MCF 10A (cell line): ENCODE results near the gene PNMA3. TPM values are rescaled to one million over a fixed set of nuclear protein-coding genes. Genes with fewer than 3 reads are reported as not detected.

Source experiments
- BruUV-seq: library from RNA; stranded (reverse); fragments of 400-500 nt; replicated peaks from 2 replicates; lab custom pipeline; 2021; lab: Mats Ljungman, UMichigan
- CTCF ChIA-PET: fragments of 300-600 bp; sonication (Branson Sonifier 250); formaldehyde crosslinking; extraction: SDS; loops from one replicate; lab custom pipeline; 2021; ENCODE audit warnings: antibody characterized with exemption, inconsistent platforms; lab: Yijun Ruan, JAX
- POLR2A ChIA-PET: fragments of 300-600, 350-650 bp; sonication (Branson Sonifier 250); formaldehyde crosslinking; extraction: SDS; loops from one replicate; lab custom pipeline; 2020; ENCODE audit warnings: antibody characterized with exemption, inconsistent platforms; lab: Yijun Ruan, JAX
- DNase-seq: peaks from one replicate; pipeline ENCODE4 v3.0.0-alpha.2; 2018; ENCODE audit not compliant: unreplicated experiment
- H3K27ac Mint-ChIP-seq: one replicate; pipeline ENCODE4 v1.8.0; 2022; ENCODE audit warnings: mild to moderate bottlenecking, low read depth, mixed read lengths; ENCODE audit not compliant: unreplicated experiment
- H3K27me3 Mint-ChIP-seq: one replicate; pipeline ENCODE4 v1.8.0; 2022; ENCODE audit warnings: mixed read lengths; ENCODE audit not compliant: insufficient read depth, unreplicated experiment
- H3K36me3 Mint-ChIP-seq: one replicate; pipeline ENCODE4 v1.8.0; 2022; ENCODE audit warnings: mild to moderate bottlenecking, moderate library complexity, mixed read lengths; ENCODE audit not compliant: insufficient read depth, unreplicated experiment
- H3K4me1 Mint-ChIP-seq: one replicate; pipeline ENCODE4 v1.8.0; 2022; ENCODE audit warnings: mixed read lengths; ENCODE audit not compliant: insufficient read depth, unreplicated experiment
- H3K4me3 Mint-ChIP-seq: one replicate; pipeline ENCODE4 v1.8.0; 2022; ENCODE audit warnings: mild to moderate bottlenecking, moderate library complexity, mixed read lengths; ENCODE audit not compliant: unreplicated experiment
- H3K9me3 Mint-ChIP-seq: one replicate; pipeline ENCODE4 v1.8.0; 2022; ENCODE audit warnings: mixed read lengths; ENCODE audit not compliant: unreplicated experiment
- CTCF ChIP-seq: fragments of 200-600 bp; IDR thresholded peaks from one replicate; pipeline ENCODE4 v1.8.0; 2022; ENCODE audit warnings: antibody characterized with exemption, mild to moderate bottlenecking; ENCODE audit not compliant: unreplicated experiment
- intact Hi-C: fragments of 100-400 bp; cut with micrococcal nuclease; formaldehyde crosslinking; loops from 2 replicates; pipeline ENCODE4 v1.14.1; 2022
- total RNA-seq: library from RNA; stranded (reverse); gene quantifications from 2 replicates; pipeline ENCODE4 v1.2.3, GENCODE V29; 2022

Gene PNMA3
- total RNA-seq, 1 experiment from 2014 or later = not detected

GRCh38 chrX:153059191-153060094 is 3.2 kb downstream of the PNMA3 start:
- CTCF ChIA-PET = interaction anchor here (0.6 to 1.2 kb wide), 2 partner anchors 27 to 624 kb away, joined by 3 read pairs; no protein-coding TSS in a partner anchor
- Mint-ChIP-seq H3K4me3 (no peak overlapping the region), H3K36me3 (no peaks in the 10 kb centered on the region), H3K27ac (no peak overlapping the region), H3K27me3 (no peaks in the 10 kb centered on the region), H3K9me3 (no peaks in the 10 kb centered on the region), H3K4me1 (no peaks in the 10 kb centered on the region)
- POLR2A ChIA-PET = no interaction called here
- no TSS peak for BruUV-seq
- intact Hi-C loops = no loop called here
- no peak for TF ChIP-seq CTCF
- DNase-seq = no peak

GRCh38 chrX:153060095-153060445 is 3.8 kb downstream of the PNMA3 start:
- no peak overlapping the region for H3K4me3 Mint-ChIP-seq
- TF ChIP-seq CTCF = no peak
- no TSS peak for BruUV-seq
- ChIA-PET CTCF (interaction anchor here (0.6 kb wide), 1 partner anchor 624 kb away, joined by 3 read pairs; no protein-coding TSS in a partner anchor), POLR2A (no interaction called here)
- H3K4me1 Mint-ChIP-seq = no peaks in the 10 kb centered on the region
- no peak for DNase-seq
- H3K27me3 Mint-ChIP-seq = no peaks in the 10 kb centered on the region
- no peak overlapping the region for H3K27ac Mint-ChIP-seq
- no peaks in the 10 kb centered on the region for H3K36me3 Mint-ChIP-seq
- intact Hi-C loops = no loop called here
- no peaks in the 10 kb centered on the region for H3K9me3 Mint-ChIP-seq

GRCh38 chrX:153061732-153062131 is 5.5 kb downstream of the PNMA3 start:
- no peaks in the 10 kb centered on the region for H3K9me3 Mint-ChIP-seq
- intact Hi-C loops = no loop called here
- no peak overlapping the region for H3K27ac Mint-ChIP-seq
- ChIA-PET POLR2A (no interaction called here), CTCF (interaction anchor here (0.7 kb wide), 2 partner anchors 409 to 1557 kb away, joined by 3 read pairs; partner anchors contain the start of gene HAUS7)
- BruUV-seq = no TSS peak
- no peak for TF ChIP-seq CTCF
- peak; percentile 11 for DNase-seq
- H3K36me3 Mint-ChIP-seq = no peaks in the 10 kb centered on the region
- no peaks in the 10 kb centered on the region for H3K4me1 Mint-ChIP-seq
- no peak overlapping the region for H3K4me3 Mint-ChIP-seq
- no peaks in the 10 kb centered on the region for H3K27me3 Mint-ChIP-seq

- POLR2A ChIA-PET = interaction anchor here (0.7 kb wide), 1 partner anchor 10 kb away, joined by 3 read pairs; no protein-coding TSS in a partner anchor
Measured at GRCh38 chrX:153063315-153063714, 7.0 kb downstream of the PNMA3 start.

More at GRCh38 chrX:153063315-153063714, 7.0 kb downstream of the PNMA3 start:
- H3K27ac Mint-ChIP-seq = no peak overlapping the region
- CTCF ChIA-PET = no interaction called here
- no peaks in the 10 kb centered on the region for H3K9me3 Mint-ChIP-seq
- no peak for TF ChIP-seq CTCF
- DNase-seq = no peak
- intact Hi-C loops = no loop called here
- H3K36me3 Mint-ChIP-seq = no peaks in the 10 kb centered on the region
- H3K4me3 Mint-ChIP-seq = no peak overlapping the region
- H3K4me1 Mint-ChIP-seq = no peaks in the 10 kb centered on the region
- H3K27me3 Mint-ChIP-seq = no peaks in the 10 kb centered on the region
- no TSS peak for BruUV-seq
